Neutrophil (primary cell): ENCODE data around the gene PES1.
"Not testable (repeated sequence)": the region's sequence is repeated elsewhere in the genome, so short reads cannot be mapped to it uniquely, and the experiment has no call there.

Experiments used
- H3K27ac ChIP-seq: fragments of 200-600 bp; sonication (generic); 2 replicates; pipeline ENCODE4 v1.5.1; 2016; ENCODE audit warnings: mild to moderate bottlenecking, moderate library complexity
- H3K27me3 ChIP-seq: fragments of 200-600 bp; sonication (generic); 2 replicates; pipeline ENCODE4 v1.6.0; 2016; ENCODE audit warnings: mild to moderate bottlenecking
- H3K36me3 ChIP-seq: fragments of 200-600 bp; sonication (generic); 2 replicates; pipeline ENCODE4 v1.5.1; 2017
- H3K4me1 ChIP-seq, 2 experiments: fragments of 200-600 bp in 1 of 2; sonication (generic) in 1 of 2; 1 replicate in 1 of 2; 2 replicates in 1 of 2; pipeline versions ENCODE4 v1.5.1 to v1.6.1; 2013 to 2016; ENCODE audit warnings: low read depth in 1 of 2, low read length in 1 of 2, mild to moderate bottlenecking in 1 of 2, moderate library complexity in 1 of 2; ENCODE audit not compliant: control insufficient read depth in 1 of 2, insufficient read depth in 1 of 2
- H3K4me3 ChIP-seq, 2 experiments: fragments of 200-600 bp in 1 of 2; sonication (generic) in 1 of 2; 1 replicate in 1 of 2; 2 replicates in 1 of 2; pipeline ENCODE4 v1.5.1; 2013 to 2016; ENCODE audit warnings: low read depth in 1 of 2, low read length in 1 of 2, mild to moderate bottlenecking in 1 of 2, moderate library complexity in 1 of 2
- H3K9me3 ChIP-seq: fragments of 200-600 bp; sonication (generic); 2 replicates; pipeline ENCODE4 v1.5.1; 2016
- TF ChIP-seq, protein P1 (sequence below): fragments of 200-600 bp; sonication (generic); IDR thresholded peaks from 2 replicates; pipeline ENCODE4 v1.5.1; 2016; ENCODE audit warnings: antibody characterized with exemption

The PES1 gene

DNA sequence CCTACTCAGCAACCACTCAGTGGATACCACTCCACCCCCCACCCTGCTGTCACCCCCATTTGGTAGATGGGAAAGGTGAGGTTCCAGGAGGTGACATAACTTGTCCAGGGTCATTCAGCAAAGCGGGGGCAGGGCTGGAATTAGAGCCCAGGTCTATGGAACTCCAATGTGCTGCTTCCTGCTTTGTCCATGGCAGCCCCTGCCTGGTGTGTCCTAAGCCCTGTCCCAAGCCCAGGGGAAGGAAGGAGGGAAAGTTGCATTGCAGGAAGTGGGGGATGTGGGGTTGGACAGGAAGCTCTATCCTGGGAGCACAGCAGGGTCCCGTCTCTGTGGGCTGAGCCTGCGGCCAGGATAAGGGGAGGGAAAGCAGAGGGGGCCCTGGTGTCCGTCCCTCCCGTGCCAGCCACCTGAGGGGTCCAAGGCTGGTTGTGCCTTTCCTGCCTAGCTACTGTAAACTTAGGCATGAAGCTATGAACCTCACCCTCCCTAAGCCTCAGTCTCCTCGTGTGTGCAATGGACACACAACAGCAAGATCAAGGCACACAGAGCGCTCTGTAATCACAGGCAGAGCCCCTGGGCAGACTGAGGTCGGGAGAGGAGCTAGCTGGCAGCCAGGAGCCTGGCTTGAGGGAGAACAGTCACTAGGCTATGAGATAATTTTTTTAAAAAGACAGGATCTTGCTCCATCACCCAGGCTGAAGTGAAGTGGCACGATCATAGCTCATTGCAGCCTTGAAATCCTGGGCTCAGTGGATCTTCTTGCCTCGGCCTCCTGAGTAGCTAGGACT is 30.1 kb downstream of the PES1 start:
- Histone ChIP-seq H3K4me3 (no peak overlapping the region), H3K27ac (no peak overlapping the region), H3K4me1 (no peaks in the 10 kb centered on the region), H3K36me3 (no peaks in the 10 kb centered on the region), H3K27me3 (no peaks in the 10 kb centered on the region), H3K9me3 (no peaks in the 10 kb centered on the region)
- TF ChIP-seq, protein P1, sequence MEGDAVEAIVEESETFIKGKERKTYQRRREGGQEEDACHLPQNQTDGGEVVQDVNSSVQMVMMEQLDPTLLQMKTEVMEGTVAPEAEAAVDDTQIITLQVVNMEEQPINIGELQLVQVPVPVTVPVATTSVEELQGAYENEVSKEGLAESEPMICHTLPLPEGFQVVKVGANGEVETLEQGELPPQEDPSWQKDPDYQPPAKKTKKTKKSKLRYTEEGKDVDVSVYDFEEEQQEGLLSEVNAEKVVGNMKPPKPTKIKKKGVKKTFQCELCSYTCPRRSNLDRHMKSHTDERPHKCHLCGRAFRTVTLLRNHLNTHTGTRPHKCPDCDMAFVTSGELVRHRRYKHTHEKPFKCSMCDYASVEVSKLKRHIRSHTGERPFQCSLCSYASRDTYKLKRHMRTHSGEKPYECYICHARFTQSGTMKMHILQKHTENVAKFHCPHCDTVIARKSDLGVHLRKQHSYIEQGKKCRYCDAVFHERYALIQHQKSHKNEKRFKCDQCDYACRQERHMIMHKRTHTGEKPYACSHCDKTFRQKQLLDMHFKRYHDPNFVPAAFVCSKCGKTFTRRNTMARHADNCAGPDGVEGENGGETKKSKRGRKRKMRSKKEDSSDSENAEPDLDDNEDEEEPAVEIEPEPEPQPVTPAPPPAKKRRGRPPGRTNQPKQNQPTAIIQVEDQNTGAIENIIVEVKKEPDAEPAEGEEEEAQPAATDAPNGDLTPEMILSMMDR, result no peak

DNA sequence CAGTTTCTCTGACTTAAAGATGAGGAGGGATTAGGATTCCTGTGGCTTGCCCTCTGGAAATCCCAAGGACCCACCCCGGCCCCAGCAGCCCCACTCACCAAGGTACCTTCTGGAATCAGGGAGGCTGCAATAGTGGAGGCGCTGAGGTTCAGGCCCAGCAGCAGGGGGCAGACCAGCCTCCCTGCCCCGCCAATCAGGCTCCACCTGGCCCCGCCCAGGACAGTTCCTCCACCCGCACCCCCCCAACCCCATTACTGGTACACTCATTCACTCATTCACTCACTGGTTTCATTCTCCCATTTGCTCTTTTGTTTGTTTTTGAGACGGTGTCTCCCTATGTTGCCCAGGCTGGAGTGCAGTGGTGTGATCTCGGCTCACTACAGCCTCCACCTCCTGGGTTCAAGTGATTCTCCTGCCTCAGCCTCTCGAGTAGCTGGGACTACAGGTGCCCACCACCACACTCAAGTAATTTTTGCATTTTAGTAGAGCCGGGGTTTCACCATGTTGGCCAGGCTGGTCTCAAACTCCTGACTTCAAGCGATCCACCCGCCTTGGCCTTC is 31.0 kb downstream of the PES1 start:
- H3K4me1 ChIP-seq, H3K36me3 ChIP-seq, H3K4me3 ChIP-seq, H3K27me3 ChIP-seq, H3K27ac ChIP-seq, H3K9me3 ChIP-seq: not testable (repeated sequence)

DNA sequence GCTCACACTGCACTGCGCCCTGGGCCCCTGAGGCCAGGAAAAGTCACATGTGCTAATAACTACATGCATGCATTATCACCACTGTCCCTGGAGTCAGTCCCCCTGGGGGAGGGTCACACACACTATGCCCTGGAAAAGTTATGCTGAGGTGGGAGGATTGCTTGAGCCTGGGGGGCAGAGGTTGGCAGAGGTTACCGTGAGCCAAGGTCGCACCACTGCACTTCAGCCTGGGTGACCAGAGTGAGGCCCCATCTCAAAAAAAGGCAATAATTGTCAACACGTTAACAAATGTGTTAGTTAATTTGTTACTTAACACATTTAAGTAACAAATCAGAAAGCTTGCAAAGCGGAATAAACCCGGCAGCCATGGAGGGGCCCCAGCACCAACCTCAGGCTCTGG is 31.8 kb downstream of the PES1 start:
- no peak overlapping the region for H3K27ac ChIP-seq

DNA sequence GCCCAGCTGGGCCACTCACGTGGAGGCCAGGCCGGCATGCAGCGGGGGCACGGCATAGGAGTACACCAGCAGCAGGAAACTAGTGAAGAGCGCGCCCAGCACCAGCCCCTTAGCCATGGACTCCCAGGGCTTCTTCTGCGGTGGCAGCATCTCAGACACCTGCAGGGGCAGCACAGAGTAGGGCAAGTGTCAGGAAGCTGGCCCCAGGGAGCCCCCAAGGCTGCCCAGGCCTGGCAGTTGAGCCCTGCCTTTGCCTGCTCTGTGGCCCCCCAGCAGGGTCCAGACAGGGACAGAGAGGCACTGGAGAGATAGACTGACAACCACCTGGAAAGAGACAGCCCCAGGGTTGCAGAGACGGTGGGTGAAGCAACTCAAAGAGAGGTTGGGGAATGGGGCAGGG is 34.5 kb downstream of the PES1 start:
- no peak overlapping the region for H3K4me3 ChIP-seq
- no peaks in the 10 kb centered on the region for H3K9me3 ChIP-seq
- H3K27me3 ChIP-seq, result no peaks in the 10 kb centered on the region
- no peak overlapping the region for H3K27ac ChIP-seq
- H3K36me3 ChIP-seq, result no peaks in the 10 kb centered on the region
- TF ChIP-seq, protein P1, result no peak
- H3K4me1 ChIP-seq, result no peaks in the 10 kb centered on the region

More for the DNA sequence above, 31.8 kb downstream of the PES1 start:
- no peaks in the 10 kb centered on the region for H3K4me1 ChIP-seq
- H3K36me3 ChIP-seq, result no peaks in the 10 kb centered on the region
- no peaks in the 10 kb centered on the region for H3K27me3 ChIP-seq
- TF ChIP-seq, protein P1, result no peak
- H3K4me3 ChIP-seq, result no peak overlapping the region
- H3K9me3 ChIP-seq, result no peaks in the 10 kb centered on the region

DNA sequence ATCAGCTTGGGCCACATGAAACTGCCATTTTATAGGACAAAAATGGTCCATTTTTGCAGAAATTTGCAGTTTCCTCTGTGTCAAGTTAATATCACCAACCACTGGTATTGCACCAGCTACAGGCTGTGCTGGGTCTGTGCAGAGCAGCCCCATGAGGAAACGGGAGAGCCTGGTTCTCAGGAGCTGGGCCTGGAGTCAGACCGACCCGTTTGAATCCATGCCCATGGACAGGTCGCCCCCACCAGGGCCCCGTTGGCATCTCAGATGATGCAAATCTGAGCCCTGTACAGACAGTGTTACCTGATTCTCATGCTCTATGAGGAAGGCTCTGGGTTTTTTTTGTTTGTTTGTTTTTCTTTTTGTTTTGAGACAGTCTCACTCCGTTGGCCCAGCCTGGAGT is 35.3 kb downstream of the PES1 start:
- no peak overlapping the region for H3K27ac ChIP-seq
- H3K27me3 ChIP-seq, result no peaks in the 10 kb centered on the region
- H3K36me3 ChIP-seq, result no peaks in the 10 kb centered on the region
- no peaks in the 10 kb centered on the region for H3K9me3 ChIP-seq
- TF ChIP-seq, protein P1, result no peak
- no peak overlapping the region for H3K4me3 ChIP-seq
- H3K4me1 ChIP-seq, result no peaks in the 10 kb centered on the region
